IMR-90 (cell line): ENCODE measurements around the gene RAX2. TPM values are rescaled to one million over a fixed set of nuclear protein-coding genes. Genes with fewer than 3 reads are reported as not detected.

ENCODE experiments used
- ATAC-seq: fragments of 200-7000 bp; cut with Tn5 transposase; 2 replicates; pipeline ENCODE4 v1.9.1; 2020; ENCODE audit warnings: low read depth, mild to moderate bottlenecking, moderate library complexity
- BruUV-seq: library from RNA; stranded (reverse); fragments of 400-500 nt; replicated peaks from 2 replicates; lab custom pipeline; 2021; lab: Mats Ljungman, UMichigan
- CTCF ChIA-PET: fragments of 300-600 bp; formaldehyde crosslinking; extraction: SDS; loops from one replicate; lab custom pipeline; 2021; ENCODE audit warnings: antibody characterized with exemption; lab: Yijun Ruan, JAX
- POLR2A ChIA-PET: fragments of 300-600 bp; sonication (Branson Sonifier 250); formaldehyde crosslinking; loops from one replicate; lab custom pipeline; 2022; ENCODE audit warnings: antibody characterized with exemption; ENCODE audit not compliant: unreplicated experiment; lab: Charles Lee
- DNase-seq: peaks from one replicate; pipeline ENCODE4 v3.0.0; 2013
- H2AFZ ChIP-seq: replicated peaks from 2 replicates; pipeline ENCODE3; 2013; ENCODE audit warnings: low read length, mild to moderate bottlenecking; ENCODE audit not compliant: poor library complexity
- H2AK5ac ChIP-seq: 2 replicates; pipeline ENCODE4 v1.6.1; 2013; ENCODE audit warnings: low read depth, low read length, inconsistent platforms
- H2AK9ac ChIP-seq: replicated peaks from 2 replicates; pipeline ENCODE3; 2013; ENCODE audit warnings: mild to moderate bottlenecking, low read depth, low read length, moderate library complexity; ENCODE audit not compliant: poor library complexity
- H2BK120ac ChIP-seq: 2 replicates; pipeline ENCODE4 v1.6.1; 2013; ENCODE audit warnings: low read depth, low read length, inconsistent platforms
- H2BK15ac ChIP-seq: 3 replicates; pipeline ENCODE4 v1.6.1; 2013; ENCODE audit warnings: low read depth, low read length, inconsistent platforms
- H2BK20ac ChIP-seq: 2 replicates; pipeline ENCODE4 v1.6.1; 2013; ENCODE audit warnings: low read depth, mild to moderate bottlenecking, inconsistent platforms, low read length, moderate library complexity
- H2BK5ac ChIP-seq: 2 replicates; pipeline ENCODE4 v1.6.1; 2013; ENCODE audit warnings: mild to moderate bottlenecking, low read depth, low read length, inconsistent platforms; ENCODE audit not compliant: poor library complexity, severe bottlenecking
- H3K14ac ChIP-seq: replicated peaks from 2 replicates; pipeline ENCODE4 v1.6.1; 2013; ENCODE audit warnings: low read depth, low read length, inconsistent platforms
- H3K18ac ChIP-seq: 2 replicates; pipeline ENCODE4 v1.6.1; 2013; ENCODE audit warnings: low read depth, low read length, control low read depth
- H3K23ac ChIP-seq: 2 replicates; pipeline ENCODE4 v1.6.1; 2013; ENCODE audit warnings: low read depth, low read length, inconsistent platforms
- H3K27ac ChIP-seq: 2 replicates; pipeline ENCODE4 v1.5.1; 2013; ENCODE audit warnings: mild to moderate bottlenecking, control low read depth, low read length; ENCODE audit not compliant: insufficient read depth
- H3K27me3 ChIP-seq: 2 replicates; pipeline ENCODE4 v1.6.1; 2013; ENCODE audit warnings: low read length; ENCODE audit not compliant: control insufficient read depth, insufficient read depth
- H3K36me3 ChIP-seq: 2 replicates; pipeline ENCODE4 v1.6.1; 2013; ENCODE audit warnings: low read length, mixed read lengths; ENCODE audit not compliant: control insufficient read depth, insufficient read depth
- H3K4ac ChIP-seq: 2 replicates; pipeline ENCODE4 v1.6.1; 2013; ENCODE audit warnings: low read depth, low read length, inconsistent platforms
- H3K4me1 ChIP-seq: 2 replicates; pipeline ENCODE4 v1.6.1; 2013; ENCODE audit warnings: low read length, mixed read lengths; ENCODE audit not compliant: control insufficient read depth, insufficient read depth
- H3K4me2 ChIP-seq: 2 replicates; pipeline ENCODE4 v1.6.1; 2013; ENCODE audit warnings: low read depth, mild to moderate bottlenecking, control low read depth, low read length, moderate library complexity
- H3K4me3 ChIP-seq: 2 replicates; pipeline ENCODE4 v1.5.1; 2013; ENCODE audit warnings: low read depth, mild to moderate bottlenecking, control low read depth, low read length, moderate library complexity; ENCODE audit not compliant: insufficient read depth
- H3K56ac ChIP-seq: 2 replicates; pipeline ENCODE4 v1.6.1; 2013; ENCODE audit warnings: low read length, inconsistent platforms; ENCODE audit not compliant: insufficient read depth; ENCODE audit errors: extremely low read depth
- H3K79me1 ChIP-seq, 2 experiments: 2 replicates each; pipeline ENCODE4 v1.6.1; 2013; ENCODE audit warnings: low read length in 2 of 2, inconsistent platforms in 1 of 2, low read depth in 1 of 2
- H3K9ac ChIP-seq: 2 replicates; pipeline ENCODE4 v1.6.1; 2013; ENCODE audit warnings: low read depth, low read length, control low read depth
- H3K9me1 ChIP-seq: 2 replicates; pipeline ENCODE4 v1.6.1; 2013; ENCODE audit warnings: low read length, inconsistent platforms; ENCODE audit not compliant: insufficient read depth
- H3K9me3 ChIP-seq: 2 replicates; pipeline ENCODE4 v1.6.1; 2013; ENCODE audit warnings: low read length; ENCODE audit not compliant: control insufficient read depth, insufficient read depth
- H4K20me1 ChIP-seq: 2 replicates; pipeline ENCODE4 v1.6.1; 2013; ENCODE audit warnings: low read length, inconsistent platforms; ENCODE audit not compliant: insufficient read depth
- H4K5ac ChIP-seq: 2 replicates; pipeline ENCODE4 v1.6.1; 2013; ENCODE audit warnings: mild to moderate bottlenecking, low read depth, low read length, control low read depth
- H4K8ac ChIP-seq, 2 experiments: 2 replicates each; pipeline ENCODE4 v1.6.1; 2013; ENCODE audit warnings: low read depth in 2 of 2, low read length in 2 of 2, control low read depth in 1 of 2, inconsistent platforms in 1 of 2
- H4K91ac ChIP-seq: 2 replicates; pipeline ENCODE4 v1.6.1; 2013; ENCODE audit warnings: low read depth, low read length, inconsistent platforms; ENCODE audit not compliant: insufficient read depth
- CEBPB ChIP-seq: IDR thresholded peaks from 2 replicates; pipeline ENCODE4 v1.6.1; 2012; ENCODE audit warnings: low read depth, low read length, improper control_type of control experiment
- CHD1 ChIP-seq: IDR thresholded peaks from 2 replicates; pipeline ENCODE4 v1.6.1; 2012; ENCODE audit warnings: low read depth, low read length, improper control_type of control experiment
- ELK1 ChIP-seq: fragments of 150-350 bp; IDR thresholded peaks from 2 replicates; pipeline ENCODE4 v1.6.1; 2016; ENCODE audit warnings: low read depth, mild to moderate bottlenecking, low read length, moderate library complexity, borderline replicate concordance
- FOS ChIP-seq: fragments of 150-350 bp; IDR thresholded peaks from 2 replicates; pipeline ENCODE4 v1.6.1; 2016; ENCODE audit warnings: low read depth, low read length
- MAFK ChIP-seq: IDR thresholded peaks from 2 replicates; pipeline ENCODE4 v1.6.1; 2012; ENCODE audit warnings: low read depth, low read length, improper control_type of control experiment
- MAZ ChIP-seq: IDR thresholded peaks from 2 replicates; pipeline ENCODE4 v1.6.1; 2012; ENCODE audit warnings: low read depth, mild to moderate bottlenecking, low read length, improper control_type of control experiment, moderate library complexity, borderline replicate concordance
- MXI1 ChIP-seq: IDR thresholded peaks from 2 replicates; pipeline ENCODE4 v1.6.1; 2012; ENCODE audit warnings: low read depth, mild to moderate bottlenecking, low read length, moderate library complexity, borderline replicate concordance
- NFE2L2 ChIP-seq: fragments of 150-350 bp; IDR thresholded peaks from 2 replicates; pipeline ENCODE4 v1.6.1; 2016; ENCODE audit warnings: low read depth, mild to moderate bottlenecking, low read length
- POLR2A ChIP-seq: IDR thresholded peaks from 2 replicates; pipeline ENCODE4 v1.6.1; 2012; ENCODE audit warnings: mild to moderate bottlenecking, low read depth, low read length
- RAD21 ChIP-seq: IDR thresholded peaks from 2 replicates; pipeline ENCODE4 v1.6.1; 2012; ENCODE audit warnings: low read length, improper control_type of control experiment
- RCOR1 ChIP-seq: IDR thresholded peaks from 2 replicates; pipeline ENCODE4 v1.6.1; 2012; ENCODE audit warnings: mild to moderate bottlenecking, low read length, improper control_type of control experiment; ENCODE audit not compliant: insufficient replicate concordance
- RFX5 ChIP-seq: IDR thresholded peaks from 2 replicates; pipeline ENCODE4 v1.8.0; 2012; ENCODE audit warnings: low read depth, mild to moderate bottlenecking, low read length, moderate library complexity
- USF2 ChIP-seq: fragments of 150-350 bp; IDR thresholded peaks from 2 replicates; pipeline ENCODE4 v1.6.1; 2017; ENCODE audit warnings: mild to moderate bottlenecking, antibody characterized with exemption, low read length, low read depth
- WGBS, 2 experiments: methylation state at CpG; one replicate each; pipeline versions ENCODE4 v1.1.5 to v1.1.7; 2013; ENCODE audit warnings: missing lambda C conversion rate in 2 of 2; ENCODE audit not compliant: insufficient read length in 1 of 2; ENCODE audit errors: extremely low coverage in 2 of 2; 5-methylcytosine and 5-hydroxymethylcytosine counted together
- dilution Hi-C: fragments of 300-500 bp; cut with HindIII; formaldehyde crosslinking; loops from one replicate; pipeline ENCODE4 v1.14.3; 2018; ENCODE audit warnings: low sequenced_read_pairs; ENCODE audit not compliant: unreplicated experiment
- in situ Hi-C: fragments of 300-500 bp; cut with MboI; formaldehyde crosslinking; loops from 3 replicates; pipeline ENCODE4 v1.14.3; 2019; ENCODE audit warnings: low sequenced_read_pairs, inconsistent platforms, mixed read lengths
- intact Hi-C: fragments of 100-400 bp; cut with micrococcal nuclease; formaldehyde crosslinking; loops from 2 replicates; pipeline ENCODE4 v1.10.0; 2022
- polyA plus RNA-seq, 3 experiments: library from polyadenylated mRNA; depleted of rRNA; stranded (reverse); fragments of >200 nt; gene quantifications; 2 replicates each; pipeline ENCODE4 v1.2.3, GENCODE V29; 2012; ENCODE audit warnings: low replicate concordance in 1 of 3
- total RNA-seq: library from RNA; depleted of rRNA; stranded (reverse); fragments of >200 nt; gene quantifications from 2 replicates; pipeline ENCODE4 v1.2.3, GENCODE V29; 2012
- TF ChIP-seq, protein P1 (sequence below): conservative IDR thresholded peaks from 2 replicates; pipeline ENCODE4 v1.5.1; 2012; ENCODE audit warnings: mild to moderate bottlenecking, low read depth, low read length, improper control_type of control experiment

RAX2 gene
- total and polyA plus RNA-seq, 2 of the 4 experiments (the other 2 are of a cell fraction) = not detected

DNA sequence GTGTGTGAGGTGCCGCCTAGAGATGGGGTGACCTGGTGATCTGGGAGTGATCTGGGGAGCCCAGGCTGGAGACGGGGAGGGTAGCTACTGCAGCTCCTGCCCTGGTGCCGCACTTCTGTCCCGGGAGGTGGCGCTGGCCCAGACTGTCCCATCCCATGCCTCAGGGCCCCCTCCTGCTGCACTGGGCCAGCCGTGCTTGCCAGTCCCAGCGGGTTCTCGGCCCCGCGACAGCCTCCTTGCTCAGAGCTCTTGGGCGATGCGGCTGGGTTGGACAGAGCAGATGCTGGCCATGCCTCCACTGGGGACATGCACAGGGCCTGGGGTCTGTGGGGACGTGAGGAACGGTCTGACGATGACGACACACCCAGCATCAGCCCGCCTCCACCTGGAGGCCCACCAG lies 2.5 kb downstream of the RAX2 start (continued):
- TF ChIP-seq, protein P1, sequence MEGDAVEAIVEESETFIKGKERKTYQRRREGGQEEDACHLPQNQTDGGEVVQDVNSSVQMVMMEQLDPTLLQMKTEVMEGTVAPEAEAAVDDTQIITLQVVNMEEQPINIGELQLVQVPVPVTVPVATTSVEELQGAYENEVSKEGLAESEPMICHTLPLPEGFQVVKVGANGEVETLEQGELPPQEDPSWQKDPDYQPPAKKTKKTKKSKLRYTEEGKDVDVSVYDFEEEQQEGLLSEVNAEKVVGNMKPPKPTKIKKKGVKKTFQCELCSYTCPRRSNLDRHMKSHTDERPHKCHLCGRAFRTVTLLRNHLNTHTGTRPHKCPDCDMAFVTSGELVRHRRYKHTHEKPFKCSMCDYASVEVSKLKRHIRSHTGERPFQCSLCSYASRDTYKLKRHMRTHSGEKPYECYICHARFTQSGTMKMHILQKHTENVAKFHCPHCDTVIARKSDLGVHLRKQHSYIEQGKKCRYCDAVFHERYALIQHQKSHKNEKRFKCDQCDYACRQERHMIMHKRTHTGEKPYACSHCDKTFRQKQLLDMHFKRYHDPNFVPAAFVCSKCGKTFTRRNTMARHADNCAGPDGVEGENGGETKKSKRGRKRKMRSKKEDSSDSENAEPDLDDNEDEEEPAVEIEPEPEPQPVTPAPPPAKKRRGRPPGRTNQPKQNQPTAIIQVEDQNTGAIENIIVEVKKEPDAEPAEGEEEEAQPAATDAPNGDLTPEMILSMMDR = no peak
- no peak for TF ChIP-seq RAD21
- no peak for TF ChIP-seq CHD1
- TF ChIP-seq FOS = no peak
- TF ChIP-seq RFX5 = no peak
- TF ChIP-seq CEBPB = no peak

GRCh38 chr19:3768748-3769099 lies 3.3 kb downstream of the RAX2 start:
- Histone ChIP-seq H3K9me1 (no peaks in the 10 kb centered on the region), H4K20me1 (no peaks in the 10 kb centered on the region), H3K27me3 (0 out of 2 replicates have a peak, but pooled peaks cover 2% of the 10 kb centered on the region), H3K36me3 (peaks cover 27% of the 10 kb centered on the region), H2AFZ (no peak overlapping the region), H3K9me3 (no peaks in the 10 kb centered on the region), H3K14ac (no peak overlapping the region), H3K4ac (no peak overlapping the region), H2BK120ac (no peak overlapping the region), H2BK15ac (no peak overlapping the region), H3K4me2 (no peak overlapping the region), H3K56ac (no peak overlapping the region), H3K9ac (no peak overlapping the region), H4K8ac (no peak overlapping the region), H3K23ac (no peak overlapping the region), H3K4me1 (no peaks in the 10 kb centered on the region), H3K18ac (no peak overlapping the region), H3K4me3 (no peak overlapping the region), H2AK9ac (no peak overlapping the region), H3K27ac (no peak overlapping the region), H2BK5ac (no peak overlapping the region), H2BK20ac (no peak overlapping the region), H4K91ac (no peak overlapping the region), H2AK5ac (no peak overlapping the region), H3K79me1 (peaks cover 5 to 9% of the 10 kb centered on the region in 2 experiments; a peak in 2 of 4 replicates), H4K5ac (no peak overlapping the region)
- in situ Hi-C loops (no loop called here), intact Hi-C loops (no loop called here), dilution Hi-C loops (no loop called here)
- DNase-seq (no peak), ATAC-seq (no peak)
- 80% methylated on average over 5 of the region's 7 CpGs; no CpG with 5 or more reads in 1 of the 2 experiments for WGBS, 2 experiments
- ChIA-PET CTCF (no interaction called here), POLR2A (interaction anchor here (0.6 kb wide), 1 partner anchor 48 kb away, joined by 11 read pairs; no protein-coding TSS in a partner anchor)
- BruUV-seq = no TSS peak
- TF ChIP-seq RFX5 (no peak), ELK1 (no peak), NFE2L2 (no peak), CEBPB (no peak), MXI1 (no peak), FOS (no peak), USF2 (no peak), POLR2A (no peak), MAZ (no peak), RAD21 (no peak), MAFK (no peak), RCOR1 (no peak), CHD1 (no peak)
